GM12878 (cell line): ENCODE measurements around the gene AIRE. TPM values are rescaled to one million over a fixed set of nuclear protein-coding genes. Genes with fewer than 3 reads are reported as not detected.

Experiments used
- BCL11A ChIP-seq: IDR thresholded peaks from 2 replicates; pipeline ENCODE4 v1.6.1; 2011; ENCODE audit warnings: low read depth, low read length
- EZH2 ChIP-seq: IDR thresholded peaks from 2 replicates; pipeline ENCODE4 v1.6.1; 2012; ENCODE audit warnings: low read depth, mild to moderate bottlenecking, control low read depth, inconsistent platforms, low read length, borderline replicate concordance; ENCODE audit not compliant: control insufficient read depth
- KAT2A ChIP-seq: conservative IDR thresholded peaks from 2 replicates; pipeline ENCODE4 v1.6.1; 2011; ENCODE audit warnings: low read depth, low read length; ENCODE audit not compliant: control insufficient read depth
- NR2F1 ChIP-seq: fragments of 450-650 bp; conservative IDR thresholded peaks from 2 replicates; pipeline ENCODE4 v1.6.1; 2017; ENCODE audit warnings: mild to moderate bottlenecking
- POLR2AphosphoS5 ChIP-seq: IDR thresholded peaks from 2 replicates; pipeline ENCODE4 v1.6.1; 2011; ENCODE audit warnings: mild to moderate bottlenecking, low read length, inconsistent platforms
- RAD21 ChIP-seq: IDR thresholded peaks from 2 replicates; pipeline ENCODE4 v1.6.1; 2011; ENCODE audit warnings: mild to moderate bottlenecking, low read depth, low read length, moderate library complexity; ENCODE audit not compliant: insufficient read depth
- RBBP5 ChIP-seq: fragments of 200-600 bp; sonication (generic); conservative IDR thresholded peaks from 2 replicates; pipeline ENCODE4 v1.6.1; 2016
- RELA ChIP-seq: fragments of 450-650 bp; IDR thresholded peaks from 2 replicates; pipeline ENCODE4 v1.8.0; 2014; ENCODE audit warnings: borderline replicate concordance; ENCODE audit not compliant: partially characterized antibody
- TCF7 ChIP-seq: IDR thresholded peaks from 2 replicates; pipeline ENCODE4 v1.6.1; 2014; ENCODE audit warnings: antibody characterized with exemption, borderline replicate concordance
- ZBTB40 ChIP-seq: fragments of 450-650 bp; IDR thresholded peaks from 2 replicates; pipeline ENCODE4 v1.6.1; 2016; ENCODE audit warnings: mild to moderate bottlenecking, moderate library complexity, borderline replicate concordance
- polyA plus RNA-seq, 11 experiments: library from polyadenylated mRNA; depleted of rRNA in 4 of 11; unstranded in 6 of 11; stranded (reverse) in 5 of 11; fragments of >200 nt; fragmentation: Nextera tagmentation in 4 of 11; fragmentation: Illumina TruSeq in 1 of 11; extraction: Ambion mirVana in 4 of 11; extraction: Trizol in 1 of 11; gene quantifications; 1 replicate in 1 of 11; 2 replicates in 10 of 11; pipeline versions ENCODE4 v1.2.1 to v1.2.3, GENCODE V29; 2011 to 2016; ENCODE audit warnings: inconsistent platforms in 2 of 11, missing spikeins in 2 of 11, low read depth in 1 of 11
- total RNA-seq, 4 experiments: library from RNA; depleted of rRNA in 3 of 4; stranded (reverse); fragments of >200 nt in 3 of 4; fragmentation: Illumina TruSeq in 1 of 4; extraction: Trizol in 1 of 4; gene quantifications; 2 replicates each; pipeline versions ENCODE4 v1.2.1 to v1.2.3, GENCODE V29; 2013 to 2021
- TF ChIP-seq, protein P1 (sequence below): fragments of 450-650 bp; IDR thresholded peaks from 2 replicates; pipeline ENCODE4 v1.6.1; 2017; ENCODE audit warnings: antibody characterized with exemption, mild to moderate bottlenecking, moderate library complexity
- TF ChIP-seq, protein P2 (sequence below): fragments of 450-650 bp; IDR thresholded peaks from 2 replicates; pipeline ENCODE4 v1.6.1; 2018; ENCODE audit warnings: mild to moderate bottlenecking, low read depth, moderate library complexity; ENCODE audit not compliant: partially characterized antibody
- TF ChIP-seq, protein P3 (sequence below): IDR thresholded peaks from 2 replicates; pipeline ENCODE4 v1.6.1; 2011; ENCODE audit warnings: low read depth, low read length, improper control_type of control experiment, borderline replicate concordance

AIRE gene
- total and polyA plus RNA-seq, 10 of the 15 experiments (the other 5 are each of a cell fraction or from before 2014, with no cell fraction given), result 0.05 to 0.10 TPM; not detected in 8

DNA sequence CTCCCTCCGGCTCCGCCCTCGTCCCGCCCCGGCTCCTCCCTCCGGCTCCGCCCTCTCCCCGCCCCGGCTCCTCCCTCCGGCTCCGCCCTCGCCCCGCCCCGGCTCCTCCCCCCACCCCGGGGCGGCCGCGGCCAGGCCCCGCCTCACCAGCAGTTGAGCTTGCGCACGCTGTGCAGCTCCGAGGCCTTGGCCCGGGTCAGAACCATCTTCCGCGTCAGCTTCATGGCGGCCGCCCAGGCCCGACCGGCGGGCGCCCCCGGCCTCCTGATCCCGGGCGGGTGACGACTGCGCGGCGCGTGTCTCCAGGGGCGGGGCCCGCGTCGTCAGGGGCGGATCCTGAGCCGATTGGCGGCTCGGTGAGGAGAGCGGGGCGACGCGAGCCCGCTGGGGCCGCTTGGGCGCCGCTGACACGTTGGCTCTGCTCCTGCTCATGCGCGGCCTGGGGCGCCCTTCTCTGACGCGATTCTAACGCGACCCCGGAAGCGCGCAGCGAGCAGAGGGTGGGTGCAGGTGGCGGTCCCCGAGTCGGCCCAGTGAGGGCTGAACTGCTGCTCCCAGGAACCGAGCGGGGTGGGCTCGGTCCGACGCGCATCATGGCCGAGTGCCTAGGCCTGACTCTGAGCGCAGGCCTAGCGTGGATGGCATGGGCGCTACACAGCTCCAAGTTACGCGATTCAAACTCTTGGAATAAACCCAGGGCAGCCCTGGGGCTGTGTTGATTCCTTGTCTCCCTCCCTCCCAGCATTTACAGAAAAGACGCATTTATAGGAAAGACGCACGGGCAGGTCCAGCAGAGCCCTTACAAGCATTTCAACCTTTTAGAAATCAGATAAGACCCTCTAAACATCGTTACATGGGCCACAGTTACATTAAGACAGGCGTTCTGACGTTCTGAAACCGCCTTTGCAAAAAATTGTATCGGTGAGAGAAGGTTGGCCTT, 53.6 kb downstream of the AIRE start, which contains the start of gene CFAP410 (continued):
- TF ChIP-seq, protein P1, sequence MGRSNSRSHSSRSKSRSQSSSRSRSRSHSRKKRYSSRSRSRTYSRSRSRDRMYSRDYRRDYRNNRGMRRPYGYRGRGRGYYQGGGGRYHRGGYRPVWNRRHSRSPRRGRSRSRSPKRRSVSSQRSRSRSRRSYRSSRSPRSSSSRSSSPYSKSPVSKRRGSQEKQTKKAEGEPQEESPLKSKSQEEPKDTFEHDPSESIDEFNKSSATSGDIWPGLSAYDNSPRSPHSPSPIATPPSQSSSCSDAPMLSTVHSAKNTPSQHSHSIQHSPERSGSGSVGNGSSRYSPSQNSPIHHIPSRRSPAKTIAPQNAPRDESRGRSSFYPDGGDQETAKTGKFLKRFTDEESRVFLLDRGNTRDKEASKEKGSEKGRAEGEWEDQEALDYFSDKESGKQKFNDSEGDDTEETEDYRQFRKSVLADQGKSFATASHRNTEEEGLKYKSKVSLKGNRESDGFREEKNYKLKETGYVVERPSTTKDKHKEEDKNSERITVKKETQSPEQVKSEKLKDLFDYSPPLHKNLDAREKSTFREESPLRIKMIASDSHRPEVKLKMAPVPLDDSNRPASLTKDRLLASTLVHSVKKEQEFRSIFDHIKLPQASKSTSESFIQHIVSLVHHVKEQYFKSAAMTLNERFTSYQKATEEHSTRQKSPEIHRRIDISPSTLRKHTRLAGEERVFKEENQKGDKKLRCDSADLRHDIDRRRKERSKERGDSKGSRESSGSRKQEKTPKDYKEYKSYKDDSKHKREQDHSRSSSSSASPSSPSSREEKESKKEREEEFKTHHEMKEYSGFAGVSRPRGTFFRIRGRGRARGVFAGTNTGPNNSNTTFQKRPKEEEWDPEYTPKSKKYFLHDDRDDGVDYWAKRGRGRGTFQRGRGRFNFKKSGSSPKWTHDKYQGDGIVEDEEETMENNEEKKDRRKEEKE, result no peak
- TF ChIP-seq, protein P2, sequence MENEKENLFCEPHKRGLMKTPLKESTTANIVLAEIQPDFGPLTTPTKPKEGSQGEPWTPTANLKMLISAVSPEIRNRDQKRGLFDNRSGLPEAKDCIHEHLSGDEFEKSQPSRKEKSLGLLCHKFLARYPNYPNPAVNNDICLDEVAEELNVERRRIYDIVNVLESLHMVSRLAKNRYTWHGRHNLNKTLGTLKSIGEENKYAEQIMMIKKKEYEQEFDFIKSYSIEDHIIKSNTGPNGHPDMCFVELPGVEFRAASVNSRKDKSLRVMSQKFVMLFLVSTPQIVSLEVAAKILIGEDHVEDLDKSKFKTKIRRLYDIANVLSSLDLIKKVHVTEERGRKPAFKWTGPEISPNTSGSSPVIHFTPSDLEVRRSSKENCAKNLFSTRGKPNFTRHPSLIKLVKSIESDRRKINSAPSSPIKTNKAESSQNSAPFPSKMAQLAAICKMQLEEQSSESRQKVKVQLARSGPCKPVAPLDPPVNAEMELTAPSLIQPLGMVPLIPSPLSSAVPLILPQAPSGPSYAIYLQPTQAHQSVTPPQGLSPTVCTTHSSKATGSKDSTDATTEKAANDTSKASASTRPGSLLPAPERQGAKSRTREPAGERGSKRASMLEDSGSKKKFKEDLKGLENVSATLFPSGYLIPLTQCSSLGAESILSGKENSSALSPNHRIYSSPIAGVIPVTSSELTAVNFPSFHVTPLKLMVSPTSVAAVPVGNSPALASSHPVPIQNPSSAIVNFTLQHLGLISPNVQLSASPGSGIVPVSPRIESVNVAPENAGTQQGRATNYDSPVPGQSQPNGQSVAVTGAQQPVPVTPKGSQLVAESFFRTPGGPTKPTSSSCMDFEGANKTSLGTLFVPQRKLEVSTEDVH, result peak; percentile 66
- TF ChIP-seq EZH2, result no peak
- no peak for TF ChIP-seq RBBP5
- peak; percentile 95 for TF ChIP-seq POLR2AphosphoS5
- TF ChIP-seq BCL11A, result no peak
- no peak for TF ChIP-seq TCF7
- no peak for TF ChIP-seq KAT2A
- TF ChIP-seq, protein P3, sequence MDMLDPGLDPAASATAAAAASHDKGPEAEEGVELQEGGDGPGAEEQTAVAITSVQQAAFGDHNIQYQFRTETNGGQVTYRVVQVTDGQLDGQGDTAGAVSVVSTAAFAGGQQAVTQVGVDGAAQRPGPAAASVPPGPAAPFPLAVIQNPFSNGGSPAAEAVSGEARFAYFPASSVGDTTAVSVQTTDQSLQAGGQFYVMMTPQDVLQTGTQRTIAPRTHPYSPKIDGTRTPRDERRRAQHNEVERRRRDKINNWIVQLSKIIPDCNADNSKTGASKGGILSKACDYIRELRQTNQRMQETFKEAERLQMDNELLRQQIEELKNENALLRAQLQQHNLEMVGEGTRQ, result no peak
- TF ChIP-seq RAD21, result no peak
- peak; percentile 72 for TF ChIP-seq NR2F1
- TF ChIP-seq RELA, result peak; percentile 1
- peak; percentile 54 for TF ChIP-seq ZBTB40
